G401 (cell line): ENCODE measurements around the gene SPIRE2. TPM values are rescaled to one million over a fixed set of nuclear protein-coding genes. Genes with fewer than 3 reads are reported as not detected.
A peak's percentile ranks its signal among the peaks of the same experiment; 100 is the strongest.
"Not testable (repeated sequence)": the region's sequence is repeated elsewhere in the genome, so short reads cannot be mapped to it uniquely, and the experiment has no call there.

Experiments
- DNase-seq: peaks from one replicate; pipeline ENCODE4 v3.0.0-alpha.2; 2015; ENCODE audit warnings: low spot score
- in situ Hi-C: cut with HindIII; loops from 2 replicates; pipeline ENCODE4 v1.10.0; 2016; ENCODE audit warnings: low sequenced_read_pairs, mixed read lengths
- total RNA-seq: library from RNA; depleted of rRNA; stranded (reverse); fragments of >200 nt; shearing (Covaris generic); gene quantifications from 2 replicates; pipeline ENCODE4 v1.2.3, GENCODE V29; 2014

The SPIRE2 gene
- total RNA-seq, 1 experiment from 2014 or later, result 21.7 TPM

- no peak for DNase-seq
- in situ Hi-C loops, result no loop called here
Measured at GRCh38 chr16:89907055-89907814, 79.0 kb downstream of the SPIRE2 start.

- DNase-seq, result no peak
- in situ Hi-C loops, result no loop called here
Measured at GRCh38 chr16:89908236-89908635, 80.0 kb downstream of the SPIRE2 start.

GRCh38 chr16:89909777-89910716 is 81.8 kb downstream of the SPIRE2 start:
- in situ Hi-C loops, result no loop called here
- peak; percentile 83 for DNase-seq

- in situ Hi-C loops, result no loop called here
- peak; percentile 43 for DNase-seq
Measured at GRCh38 chr16:89910717-89911354, 82.6 kb downstream of the SPIRE2 start.

DNA sequence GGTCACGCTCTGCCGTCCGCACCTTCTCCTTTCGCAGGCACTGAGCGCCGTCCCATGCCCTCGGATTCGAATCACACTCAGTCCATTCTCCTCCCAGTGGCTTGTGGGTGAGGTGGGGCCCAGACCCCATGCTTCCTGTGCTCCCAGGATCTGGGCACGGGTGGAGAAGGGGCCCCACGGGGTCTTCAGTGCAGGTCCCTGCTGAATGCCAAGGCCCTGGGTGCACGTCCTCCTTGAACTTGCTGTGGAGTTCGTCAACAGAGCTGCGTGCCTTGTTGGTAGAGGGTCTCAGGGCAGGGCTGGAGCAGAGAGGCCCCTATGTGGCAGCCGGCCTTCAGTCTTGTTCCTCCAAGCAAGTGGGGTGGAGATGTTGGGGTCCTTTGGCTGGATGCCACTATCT is 83.1 kb downstream of the SPIRE2 start:
- in situ Hi-C loops, result no loop called here
- no peak for DNase-seq

DNA sequence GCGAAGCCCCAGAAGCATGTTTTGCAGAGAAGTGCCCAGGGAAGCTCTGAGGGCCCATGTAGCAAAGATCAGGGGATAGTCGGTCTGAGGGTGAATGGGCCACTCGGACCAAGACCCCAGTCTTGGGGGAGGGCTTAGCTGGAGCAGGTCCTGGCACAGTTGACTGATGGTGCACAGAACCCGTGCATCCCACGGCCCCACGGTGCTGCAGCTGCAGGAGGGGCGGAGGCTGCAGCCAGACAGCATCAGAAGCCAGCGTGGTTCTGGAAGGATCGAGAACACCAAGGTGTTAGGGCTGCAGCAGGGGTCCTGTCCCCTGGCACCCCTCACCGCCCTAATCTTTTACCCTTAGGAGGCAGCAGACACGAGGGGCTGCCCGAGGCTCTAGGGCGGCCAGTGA is 83.9 kb downstream of the SPIRE2 start:
- in situ Hi-C loops, result no loop called here

DNA sequence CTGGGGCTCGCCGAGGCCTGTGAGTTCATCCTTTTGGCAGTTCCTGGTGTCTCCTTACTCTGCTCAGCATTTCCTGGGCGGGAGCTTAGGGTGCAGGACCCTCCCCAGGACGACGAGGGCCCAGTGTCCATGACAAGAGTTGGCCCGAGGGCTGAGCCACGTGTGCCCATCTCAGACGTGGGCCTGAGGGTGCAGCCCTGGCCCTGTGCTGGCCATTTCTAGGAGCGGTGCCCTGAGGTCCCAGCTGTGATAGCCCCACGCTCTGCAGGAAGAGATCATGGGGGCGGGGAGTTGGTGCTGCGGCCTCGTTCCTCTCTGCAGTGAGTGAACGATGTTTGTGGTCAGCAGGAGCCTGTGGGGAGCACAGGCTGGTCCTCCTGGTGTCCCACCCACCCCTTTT is 84.4 kb downstream of the SPIRE2 start:
- in situ Hi-C loops, result no loop called here
- DNase-seq, result no peak

More for the DNA sequence above, 83.9 kb downstream of the SPIRE2 start:
- no peak for DNase-seq

GRCh38 chr16:89913408-89914387 is 85.4 kb downstream of the SPIRE2 start:
- in situ Hi-C loops, result no loop called here
- DNase-seq, result no peak

- DNase-seq, in situ Hi-C loops: not testable (repeated sequence)
Measured at GRCh38 chr16:89914642-89915285, 86.5 kb downstream of the SPIRE2 start.

- DNase-seq, result peak; percentile 82
- in situ Hi-C loops, result no loop called here
Measured at GRCh38 chr16:89915303-89916232, 87.3 kb downstream of the SPIRE2 start.

GRCh38 chr16:89917773-89918452 is 89.6 kb downstream of the SPIRE2 start:
- DNase-seq, result peak; percentile 46
- in situ Hi-C loops, result no loop called here

- peak; percentile 33 for DNase-seq
- in situ Hi-C loops, result no loop called here
Measured at GRCh38 chr16:89918453-89919347, 90.4 kb downstream of the SPIRE2 start, which contains the start of gene MC1R. TSS of gene MC1R (plus strand) at chr16:89918862. CDS start at chr16:89919259, 397 bp downstream.

DNA sequence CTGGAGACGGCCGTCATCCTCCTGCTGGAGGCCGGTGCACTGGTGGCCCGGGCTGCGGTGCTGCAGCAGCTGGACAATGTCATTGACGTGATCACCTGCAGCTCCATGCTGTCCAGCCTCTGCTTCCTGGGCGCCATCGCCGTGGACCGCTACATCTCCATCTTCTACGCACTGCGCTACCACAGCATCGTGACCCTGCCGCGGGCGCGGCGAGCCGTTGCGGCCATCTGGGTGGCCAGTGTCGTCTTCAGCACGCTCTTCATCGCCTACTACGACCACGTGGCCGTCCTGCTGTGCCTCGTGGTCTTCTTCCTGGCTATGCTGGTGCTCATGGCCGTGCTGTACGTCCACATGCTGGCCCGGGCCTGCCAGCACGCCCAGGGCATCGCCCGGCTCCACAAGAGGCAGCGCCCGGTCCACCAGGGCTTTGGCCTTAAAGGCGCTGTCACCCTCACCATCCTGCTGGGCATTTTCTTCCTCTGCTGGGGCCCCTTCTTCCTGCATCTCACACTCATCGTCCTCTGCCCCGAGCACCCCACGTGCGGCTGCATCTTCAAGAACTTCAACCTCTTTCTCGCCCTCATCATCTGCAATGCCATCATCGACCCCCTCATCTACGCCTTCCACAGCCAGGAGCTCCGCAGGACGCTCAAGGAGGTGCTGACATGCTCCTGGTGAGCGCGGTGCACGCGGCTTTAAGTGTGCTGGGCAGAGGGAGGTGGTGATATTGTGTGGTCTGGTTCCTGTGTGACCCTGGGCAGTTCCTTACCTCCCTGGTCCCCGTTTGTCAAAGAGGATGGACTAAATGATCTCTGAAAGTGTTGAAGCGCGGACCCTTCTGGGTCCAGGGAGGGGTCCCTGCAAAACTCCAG is 91.5 kb downstream of the SPIRE2 start:
- in situ Hi-C loops, result no loop called here
- no peak for DNase-seq

DNA sequence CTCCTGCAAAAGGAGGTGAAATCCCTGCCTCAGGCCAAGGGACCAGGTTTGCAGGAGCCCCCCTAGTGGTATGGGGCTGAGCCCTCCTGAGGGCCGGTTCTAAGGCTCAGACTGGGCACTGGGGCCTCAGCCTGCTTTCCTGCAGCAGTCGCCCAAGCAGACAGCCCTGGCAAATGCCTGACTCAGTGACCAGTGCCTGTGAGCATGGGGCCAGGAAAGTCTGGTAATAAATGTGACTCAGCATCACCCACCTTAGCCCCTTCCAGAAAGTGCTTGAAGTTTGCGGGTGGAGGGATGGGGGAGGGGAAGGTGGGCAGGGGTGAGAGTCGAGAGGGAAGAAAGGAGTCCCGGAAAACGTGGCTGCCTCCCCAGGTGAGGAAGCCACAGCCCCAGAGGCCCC is 92.4 kb downstream of the SPIRE2 start:
- DNase-seq, result no peak
- in situ Hi-C loops, result no loop called here
